ENCODE data around the gene EFCAB8.

DNA sequence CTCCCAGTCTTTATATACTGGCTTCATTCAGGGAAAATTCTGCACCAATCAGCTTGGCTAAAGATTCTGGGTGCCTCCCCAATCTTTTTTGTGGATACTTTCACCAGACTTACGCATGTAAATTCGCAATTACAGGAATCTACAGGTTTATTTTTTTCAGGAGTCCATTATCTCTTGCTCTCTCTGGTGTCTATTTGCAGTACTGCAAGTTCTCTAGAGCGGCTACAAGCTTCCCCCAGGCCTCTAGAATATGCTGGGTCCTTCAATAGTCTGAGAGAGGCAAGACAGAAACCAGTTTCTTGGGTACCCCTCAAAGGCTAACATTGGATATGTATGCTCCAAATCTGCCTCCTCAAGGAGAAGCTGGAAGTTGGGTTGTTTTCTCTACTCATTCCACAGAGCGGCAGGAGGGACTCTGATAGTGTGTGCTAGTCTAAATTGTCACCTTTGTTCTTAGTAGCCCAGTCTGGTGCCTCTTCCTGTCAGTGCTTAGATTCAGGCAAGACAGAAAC, 87.0 kb downstream of the EFCAB8 start:
- TF ChIP-seq, protein P1, sequence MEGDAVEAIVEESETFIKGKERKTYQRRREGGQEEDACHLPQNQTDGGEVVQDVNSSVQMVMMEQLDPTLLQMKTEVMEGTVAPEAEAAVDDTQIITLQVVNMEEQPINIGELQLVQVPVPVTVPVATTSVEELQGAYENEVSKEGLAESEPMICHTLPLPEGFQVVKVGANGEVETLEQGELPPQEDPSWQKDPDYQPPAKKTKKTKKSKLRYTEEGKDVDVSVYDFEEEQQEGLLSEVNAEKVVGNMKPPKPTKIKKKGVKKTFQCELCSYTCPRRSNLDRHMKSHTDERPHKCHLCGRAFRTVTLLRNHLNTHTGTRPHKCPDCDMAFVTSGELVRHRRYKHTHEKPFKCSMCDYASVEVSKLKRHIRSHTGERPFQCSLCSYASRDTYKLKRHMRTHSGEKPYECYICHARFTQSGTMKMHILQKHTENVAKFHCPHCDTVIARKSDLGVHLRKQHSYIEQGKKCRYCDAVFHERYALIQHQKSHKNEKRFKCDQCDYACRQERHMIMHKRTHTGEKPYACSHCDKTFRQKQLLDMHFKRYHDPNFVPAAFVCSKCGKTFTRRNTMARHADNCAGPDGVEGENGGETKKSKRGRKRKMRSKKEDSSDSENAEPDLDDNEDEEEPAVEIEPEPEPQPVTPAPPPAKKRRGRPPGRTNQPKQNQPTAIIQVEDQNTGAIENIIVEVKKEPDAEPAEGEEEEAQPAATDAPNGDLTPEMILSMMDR (IDR thresholded peaks at IDR 0.05; ENCODE audit: low read length), result peak; percentile 54
- no peak for TF ChIP-seq EZH2 (IDR thresholded peaks at IDR 0.05; ENCODE audit: borderline replicate concordance, low read length)
